Activated T-cell treated with anti-CD3 and anti-CD28 coated beads for 24 hours (primary cell): ENCODE measurements around the gene EMCN.
"Not testable (repeated sequence)": the region's sequence is repeated elsewhere in the genome, so short reads cannot be mapped to it uniquely, and the experiment has no call there.

ENCODE experiments used
- DNase-seq: peaks from one replicate; pipeline ENCODE4 v3.0.0-alpha.2; 2020; ENCODE audit warnings: low read depth

The EMCN gene

DNA sequence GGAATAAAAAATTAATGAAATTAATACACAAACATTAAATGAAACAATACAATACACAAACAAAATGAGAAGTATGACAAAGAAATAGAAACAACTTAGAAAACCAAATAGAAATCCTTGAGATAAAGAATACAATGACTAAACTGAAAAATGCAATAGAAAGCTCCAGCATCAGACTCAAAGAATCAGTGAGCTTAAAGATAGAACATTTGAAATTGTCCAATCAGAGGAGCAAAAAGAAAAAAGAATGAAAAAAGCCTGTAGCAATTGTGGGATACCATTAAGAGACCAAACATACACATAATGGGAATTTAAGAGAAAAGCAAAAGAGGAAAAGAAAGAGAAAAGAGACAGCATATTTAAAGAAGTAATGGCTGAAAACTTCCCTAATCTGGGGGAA lies 25.7 kb downstream of the EMCN start:
- no peak for DNase-seq

DNA sequence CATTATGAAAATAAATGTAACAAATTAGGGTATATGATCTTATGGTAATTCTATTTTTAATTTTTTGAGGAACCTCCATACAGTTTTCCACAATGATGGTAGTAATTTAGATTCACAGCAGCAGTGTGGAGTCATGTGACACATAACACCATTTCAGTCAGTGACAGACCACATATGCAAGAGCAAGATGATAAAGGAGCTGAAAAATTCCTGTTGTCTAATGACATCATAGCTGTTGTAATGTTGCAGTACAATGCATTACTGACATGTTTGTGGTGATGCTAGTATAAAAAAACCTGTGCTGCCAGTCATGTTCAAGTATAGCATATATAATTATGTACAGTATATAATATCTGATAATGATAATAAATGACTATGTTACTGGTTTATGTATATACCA lies 28.5 kb downstream of the EMCN start:
- DNase-seq = no peak

GRCh38 chr4:100486496-100486895 lies 31.3 kb downstream of the EMCN start:
- DNase-seq = no peak

GRCh38 chr4:100483796-100484195 lies 34.0 kb downstream of the EMCN start:
- no peak for DNase-seq

- DNase-seq = no peak
Observed at GRCh38 chr4:100479971-100480370, 37.9 kb downstream of the EMCN start.

DNA sequence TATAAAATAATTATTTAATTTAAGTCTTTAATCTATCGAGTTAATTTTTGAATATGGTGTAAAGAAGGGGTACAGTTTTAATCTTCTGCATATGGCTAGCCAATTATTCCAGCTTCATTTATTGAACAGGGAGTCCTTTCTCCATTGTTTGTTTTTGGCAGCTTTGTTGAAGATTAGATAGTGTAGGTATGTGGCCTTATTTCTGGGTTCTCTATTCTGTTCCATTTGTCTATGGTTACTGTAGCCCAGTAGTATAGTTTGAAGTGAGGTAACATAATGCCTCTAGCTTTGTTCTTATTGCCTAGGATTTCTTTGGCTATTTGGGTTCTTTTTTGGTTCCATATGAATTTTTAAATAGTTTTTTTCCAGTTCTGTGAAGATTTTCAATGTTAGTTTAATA lies 48.3 kb downstream of the EMCN start:
- DNase-seq = no peak

DNA sequence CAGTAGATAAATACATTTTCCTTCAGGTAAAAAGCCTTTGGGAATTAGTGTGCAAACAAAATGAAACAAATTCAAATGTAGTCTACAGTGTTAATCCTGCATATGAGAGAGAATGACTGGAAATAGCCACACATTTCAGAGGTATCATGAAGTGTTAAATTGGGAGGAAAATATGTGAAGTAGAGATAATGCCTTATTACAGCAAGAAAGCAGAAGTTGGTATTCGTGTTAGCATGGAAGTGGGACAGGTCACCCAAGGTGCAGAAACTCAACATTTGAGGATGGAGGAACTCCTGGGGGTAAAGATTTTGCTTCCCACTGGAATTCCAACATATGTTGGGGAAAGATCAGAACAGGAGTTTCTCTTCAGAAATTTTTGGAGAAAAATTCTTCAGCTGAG lies 51.3 kb downstream of the EMCN start:
- DNase-seq = no peak

GRCh38 chr4:100461807-100462605 lies 55.8 kb downstream of the EMCN start:
- DNase-seq = no peak

GRCh38 chr4:100450449-100450848 lies 67.4 kb downstream of the EMCN start:
- DNase-seq = no peak

DNA sequence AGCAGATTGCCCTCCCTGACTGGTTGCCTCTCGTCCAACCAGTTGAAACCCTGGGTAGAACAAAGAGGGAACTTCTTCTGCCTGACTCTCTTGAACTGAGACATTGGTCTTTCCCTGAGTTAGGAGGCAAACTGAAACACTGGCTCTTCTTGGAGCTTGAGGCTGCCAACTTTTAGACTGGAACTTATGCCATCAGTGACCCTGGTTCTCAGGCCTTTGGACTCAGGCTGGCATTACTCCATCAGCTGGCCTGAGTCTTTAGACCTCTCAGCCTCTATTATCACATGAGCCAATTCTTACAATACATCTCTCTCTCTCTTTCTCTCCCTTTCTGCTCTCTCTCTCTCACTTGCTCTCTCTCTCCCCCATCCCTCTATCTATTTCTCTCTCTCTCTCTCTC lies 86.4 kb downstream of the EMCN start:
- no peak for DNase-seq

DNA sequence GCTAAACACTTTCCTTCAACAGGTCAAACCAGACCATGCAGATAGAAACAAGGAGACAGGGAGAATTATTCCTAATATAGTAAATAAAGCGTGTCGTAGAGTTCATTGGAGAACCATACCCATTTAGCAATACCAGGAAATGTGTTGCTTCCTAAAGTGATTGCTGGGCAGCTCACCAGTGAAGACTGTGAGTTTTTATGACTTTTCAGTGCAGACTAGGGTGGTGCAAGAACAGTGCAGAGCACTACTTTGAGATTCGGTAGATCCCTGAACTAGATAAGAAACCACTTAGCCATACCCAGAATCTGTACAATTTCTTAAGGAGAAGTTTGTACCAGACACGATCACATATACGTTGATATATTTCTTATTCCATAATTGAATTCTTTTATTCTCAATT lies 87.4 kb downstream of the EMCN start:
- DNase-seq = no peak

DNA sequence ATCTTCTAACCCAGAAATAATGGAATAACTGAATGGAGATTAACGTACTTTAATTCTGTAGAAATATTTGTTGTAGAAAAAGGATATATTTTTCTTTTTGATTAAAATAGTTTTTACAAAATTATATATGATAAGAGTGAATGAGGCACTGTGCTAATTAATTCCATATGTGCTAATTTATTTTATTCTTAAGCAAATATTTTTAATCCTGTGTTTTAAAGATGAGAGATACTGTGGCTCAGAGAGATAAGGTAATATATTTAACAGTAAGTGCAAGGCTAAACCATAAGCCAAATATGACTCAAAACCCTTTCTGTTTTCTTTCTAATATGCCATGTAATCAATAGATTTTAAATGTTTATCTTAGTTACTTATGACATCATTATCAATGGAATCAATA lies 88.2 kb downstream of the EMCN start:
- DNase-seq = no peak

DNA sequence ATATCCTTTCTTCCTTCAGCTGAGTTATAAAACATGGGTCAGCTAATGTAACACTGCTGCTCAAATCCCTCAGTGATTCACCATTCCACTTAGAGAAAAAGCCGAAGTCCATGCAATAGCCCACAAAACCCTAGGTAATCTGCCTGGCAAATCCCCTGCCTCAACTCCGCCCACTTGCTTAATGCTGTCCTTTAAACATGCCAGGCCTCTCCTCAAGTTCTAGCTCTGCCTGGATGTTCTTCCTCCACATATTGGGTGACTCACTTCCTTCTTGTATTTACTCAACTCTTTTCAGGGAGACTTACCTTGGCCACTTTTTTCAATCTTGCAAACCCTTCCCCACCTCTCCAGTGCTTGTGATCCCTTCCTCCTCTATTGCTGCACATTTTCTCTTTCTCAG lies 89.8 kb downstream of the EMCN start:
- DNase-seq = no peak

DNA sequence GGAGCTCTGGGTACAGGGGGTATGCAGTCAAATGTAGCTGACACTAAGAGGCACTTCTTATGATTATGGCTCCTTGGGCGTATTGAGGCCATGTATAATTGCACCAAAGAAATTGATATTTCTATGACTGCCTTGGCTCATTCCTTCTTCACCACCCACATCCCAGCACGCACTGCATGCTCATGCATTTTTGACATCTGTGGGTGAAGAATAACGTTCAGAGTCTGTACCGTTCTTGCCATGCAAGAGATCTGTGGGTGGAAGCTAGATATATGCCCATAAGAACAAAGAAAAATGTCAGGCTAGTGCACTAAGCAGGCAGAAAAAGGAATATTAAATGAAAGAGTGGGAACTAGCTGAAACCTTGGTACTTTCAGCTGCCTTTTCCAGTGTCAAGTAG lies 93.4 kb downstream of the EMCN start:
- no peak for DNase-seq

DNA sequence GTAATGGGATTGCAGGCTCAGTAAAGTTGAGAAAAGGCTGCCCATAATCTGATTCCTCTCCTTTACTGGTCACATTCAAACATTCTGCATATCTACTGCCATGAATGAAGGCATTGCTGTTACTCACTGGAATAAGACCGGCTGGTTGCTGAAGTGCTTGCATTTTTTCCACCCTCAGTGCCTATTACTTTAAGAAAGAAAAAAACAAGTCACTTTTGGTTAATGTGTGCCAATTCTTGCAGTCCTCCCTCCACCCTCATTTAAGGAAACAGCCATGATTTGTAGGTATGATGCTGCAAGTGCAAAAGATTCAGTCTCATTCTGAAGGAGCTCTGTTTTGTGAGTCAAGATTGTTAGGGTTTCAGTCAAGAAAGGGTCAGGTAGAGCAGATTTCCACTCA lies 94.9 kb downstream of the EMCN start:
- no peak for DNase-seq

- DNase-seq = no peak
Observed at GRCh38 chr4:100421361-100421978, 96.4 kb downstream of the EMCN start.

GRCh38 chr4:100420571-100420970 lies 97.3 kb downstream of the EMCN start:
- DNase-seq = no peak

GRCh38 chr4:100417565-100417964 lies 100.3 kb downstream of the EMCN start:
- DNase-seq = no peak

- DNase-seq = no peak
Observed at GRCh38 chr4:100414016-100414790, 103.6 kb downstream of the EMCN start.

GRCh38 chr4:100391863-100392262 lies 126.0 kb downstream of the EMCN start:
- DNase-seq = no peak

GRCh38 chr4:100391086-100391485 lies 126.7 kb downstream of the EMCN start:
- no peak for DNase-seq

GRCh38 chr4:100386270-100386669 lies 131.6 kb downstream of the EMCN start:
- DNase-seq = no peak

- not testable (repeated sequence) for DNase-seq
Observed at GRCh38 chr4:100380401-100380800, 137.4 kb downstream of the EMCN start.
